GM23248 (cell line): ENCODE results near the gene GRK6. TPM values are rescaled to one million over a fixed set of nuclear protein-coding genes. Genes with fewer than 3 reads are reported as not detected.

Source experiments
- DNase-seq: peaks from one replicate; pipeline ENCODE4 v3.0.0-alpha.2; 2015
- H2AFZ ChIP-seq: fragments of 200-600 bp; sonication (generic); 2 replicates; pipeline ENCODE4 v1.6.1; 2016; ENCODE audit warnings: antibody characterized with exemption
- H3F3A ChIP-seq: fragments of 200-600 bp; sonication (generic); 2 replicates; pipeline ENCODE4 v1.6.1; 2016; ENCODE audit warnings: mild to moderate bottlenecking, antibody characterized with exemption, mixed run types; ENCODE audit not compliant: insufficient read depth
- H3K27ac ChIP-seq: fragments of 200-600 bp; sonication (generic); 2 replicates; pipeline ENCODE4 v1.5.1; 2016; ENCODE audit warnings: mild to moderate bottlenecking
- H3K27me3 ChIP-seq: fragments of 200-600 bp; sonication (generic); replicated peaks from 2 replicates; pipeline ENCODE4 v1.6.1; 2016; ENCODE audit warnings: mild to moderate bottlenecking; ENCODE audit not compliant: insufficient read depth
- H3K36me3 ChIP-seq: fragments of 200-600 bp; sonication (generic); 2 replicates; pipeline ENCODE4 v1.6.1; 2016; ENCODE audit warnings: low read depth, mild to moderate bottlenecking
- H3K4me1 ChIP-seq: fragments of 200-600 bp; sonication (generic); 2 replicates; pipeline ENCODE4 v1.6.1; 2016; ENCODE audit warnings: mild to moderate bottlenecking; ENCODE audit not compliant: insufficient read depth
- H3K4me2 ChIP-seq: fragments of 200-600 bp; sonication (generic); one replicate; pipeline ENCODE4 v1.6.1; 2016; ENCODE audit warnings: mild to moderate bottlenecking; ENCODE audit not compliant: unreplicated experiment
- H3K4me3 ChIP-seq: fragments of 200-600 bp; sonication (generic); 2 replicates; pipeline ENCODE4 v1.5.1; 2016; ENCODE audit warnings: mild to moderate bottlenecking
- H3K79me2 ChIP-seq: fragments of 200-600 bp; sonication (generic); 2 replicates; pipeline ENCODE4 v1.6.1; 2016; ENCODE audit warnings: mild to moderate bottlenecking; ENCODE audit not compliant: insufficient read depth
- H3K9ac ChIP-seq: fragments of 200-600 bp; sonication (generic); 2 replicates; pipeline ENCODE4 v1.6.1; 2016; ENCODE audit warnings: mild to moderate bottlenecking
- H3K9me2 ChIP-seq: fragments of 200-600 bp; sonication (generic); 2 replicates; pipeline ENCODE4 v1.6.1; 2016; ENCODE audit warnings: mixed run types, mild to moderate bottlenecking, moderate library complexity; ENCODE audit not compliant: insufficient read depth
- H3K9me3 ChIP-seq: fragments of 200-600 bp; sonication (generic); one replicate; pipeline ENCODE4 v1.6.1; 2017; ENCODE audit warnings: low read depth
- H4K20me1 ChIP-seq: fragments of 200-600 bp; sonication (generic); 2 replicates; pipeline ENCODE4 v1.6.0; 2016; ENCODE audit not compliant: insufficient read depth
- EZH2 ChIP-seq: fragments of 200-600 bp; sonication (generic); IDR thresholded peaks from 2 replicates; pipeline ENCODE4 v1.6.1; 2018; ENCODE audit warnings: antibody characterized with exemption, mild to moderate bottlenecking; ENCODE audit not compliant: insufficient read depth, poor library complexity, severe bottlenecking
- EZH2phosphoT487 ChIP-seq: fragments of 200-600 bp; sonication (generic); IDR thresholded peaks from 2 replicates; pipeline ENCODE4 v1.6.1; 2018; ENCODE audit warnings: antibody characterized with exemption, moderate library complexity, mild to moderate bottlenecking, low read depth; ENCODE audit not compliant: insufficient read depth
- WGBS, 2 experiments: methylation state at CpG; one replicate each; pipeline ENCODE4 v1.1.6; 2015 to 2017; ENCODE audit warnings: low lambda C conversion rate in 2 of 2, low coverage in 1 of 2; ENCODE audit errors: missing lambda C conversion rate in 2 of 2; 5-methylcytosine and 5-hydroxymethylcytosine counted together
- in situ Hi-C: fragments of 300-500 bp; cut with MboI; formaldehyde crosslinking; loops from 2 replicates; pipeline ENCODE4 v1.15.0; 2020
- polyA plus RNA-seq: library from polyadenylated mRNA; unstranded; fragments of >200 nt; fragmentation: Nextera tagmentation; extraction: Ambion mirVana; gene quantifications from 2 replicates; pipeline ENCODE4 v1.2.1, GENCODE V29; 2016
- total RNA-seq: library from RNA; depleted of rRNA; stranded (reverse); fragments of >200 nt; shearing (Covaris generic); gene quantifications from 2 replicates; pipeline ENCODE4 v1.2.3, GENCODE V29; 2014

Gene GRK6
- total and polyA plus RNA-seq, 2 experiments from 2014 or later: 7.7 to 30.4 TPM

DNA sequence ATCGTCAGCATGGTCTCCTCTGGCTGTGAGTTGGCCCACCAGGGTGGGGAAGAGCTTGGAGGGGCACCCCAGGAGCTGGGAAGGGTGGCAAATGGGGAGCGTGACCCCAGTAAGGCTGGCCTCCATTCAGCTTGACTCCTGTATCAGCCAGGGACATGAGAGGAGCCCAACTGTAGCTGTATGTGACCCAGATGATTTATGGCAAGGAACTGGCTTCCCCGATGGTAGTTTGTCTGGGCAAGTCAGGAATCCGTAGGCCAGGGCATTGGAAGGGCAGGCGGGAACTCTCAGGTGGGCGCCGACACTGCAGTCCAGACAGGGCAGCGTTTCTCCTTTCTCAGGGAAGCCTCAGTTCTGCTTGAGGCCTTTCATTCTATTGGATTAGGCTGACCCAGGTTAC, 39.9 kb upstream of the GRK6 start:
- H3K36me3 ChIP-seq: no peaks in the 10 kb centered on the region
- no peak overlapping the region for H3K4me2 ChIP-seq
- no peaks in the 10 kb centered on the region for H3K79me2 ChIP-seq
- H3K9me3 ChIP-seq: no peaks in the 10 kb centered on the region
- H3K27me3 ChIP-seq: peaks cover 30% of the 10 kb centered on the region
- no peak overlapping the region for H3K4me3 ChIP-seq
- H3F3A ChIP-seq: peaks cover 23% of the 10 kb centered on the region
- no peak for DNase-seq
- in situ Hi-C loops: no loop called here
- H2AFZ ChIP-seq: no peak overlapping the region
- 69 to 74% methylated on average over 8 of the region's 8 CpGs for WGBS, 2 experiments
- no peaks in the 10 kb centered on the region for H3K9me2 ChIP-seq
- peaks cover 15% of the 10 kb centered on the region for H3K4me1 ChIP-seq
- no peak overlapping the region for H3K27ac ChIP-seq
- H3K9ac ChIP-seq: no peak overlapping the region
- no peak for TF ChIP-seq EZH2
- TF ChIP-seq EZH2phosphoT487: no peak
- H4K20me1 ChIP-seq: no peaks in the 10 kb centered on the region

DNA sequence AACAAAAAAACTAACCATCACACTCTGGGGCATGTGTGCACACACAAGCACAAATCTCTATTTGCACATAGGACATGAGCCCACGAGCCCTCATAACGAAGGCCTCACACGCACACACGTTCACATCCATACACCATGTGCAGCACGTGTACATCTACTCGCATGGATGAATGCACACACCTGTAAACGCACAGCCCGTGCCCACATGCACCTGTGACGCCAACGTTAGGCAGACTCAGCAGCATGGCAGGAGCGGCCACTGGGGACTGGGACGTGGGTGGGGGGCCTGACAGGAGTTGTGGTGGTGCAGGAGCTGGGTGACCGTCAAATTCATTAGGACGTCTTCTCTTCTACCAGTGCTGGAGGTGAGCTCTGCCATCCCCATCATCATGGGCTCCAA, 39.1 kb upstream of the GRK6 start:
- H3K9ac ChIP-seq: no peak overlapping the region
- DNase-seq: no peak
- H3K27ac ChIP-seq: no peak overlapping the region
- no peaks in the 10 kb centered on the region for H3K9me3 ChIP-seq
- WGBS, 2 experiments: 73 to 82% methylated on average over 14 of the region's 14 CpGs
- no peak for TF ChIP-seq EZH2
- TF ChIP-seq EZH2phosphoT487: no peak
- H3K9me2 ChIP-seq: no peaks in the 10 kb centered on the region
- no peak overlapping the region for H3K4me3 ChIP-seq
- no peak overlapping the region for H2AFZ ChIP-seq
- H4K20me1 ChIP-seq: no peaks in the 10 kb centered on the region
- peaks cover 15% of the 10 kb centered on the region for H3K4me1 ChIP-seq
- in situ Hi-C loops: no loop called here
- peaks cover 23% of the 10 kb centered on the region for H3F3A ChIP-seq
- H3K4me2 ChIP-seq: no peak overlapping the region
- H3K36me3 ChIP-seq: no peaks in the 10 kb centered on the region
- peaks cover 28% of the 10 kb centered on the region for H3K27me3 ChIP-seq
- no peaks in the 10 kb centered on the region for H3K79me2 ChIP-seq

- in situ Hi-C loops: no loop called here
- H3K9me2 ChIP-seq: no peaks in the 10 kb centered on the region
- H3K9me3 ChIP-seq: no peaks in the 10 kb centered on the region
- no peaks in the 10 kb centered on the region for H3K36me3 ChIP-seq
- H3K9ac ChIP-seq: peak overlapping the region; percentile 29; the same call in 1 of the 2 replicates
- peaks cover 23% of the 10 kb centered on the region for H3F3A ChIP-seq
- TF ChIP-seq EZH2 (no peak), EZH2phosphoT487 (no peak)
- H3K27ac ChIP-seq: no peak overlapping the region
- H3K4me2 ChIP-seq: peak overlapping the region; percentile 21
- no peak overlapping the region for H3K4me3 ChIP-seq
- no peaks in the 10 kb centered on the region for H3K79me2 ChIP-seq
- peaks cover 16% of the 10 kb centered on the region for H3K27me3 ChIP-seq
- H2AFZ ChIP-seq: no peak overlapping the region
- WGBS, 2 experiments: 94% methylated on average over 10 of the region's 10 CpGs
- no peaks in the 10 kb centered on the region for H4K20me1 ChIP-seq
- DNase-seq: no peak
- H3K4me1 ChIP-seq: peaks cover 15% of the 10 kb centered on the region
These were observed 37.9 kb upstream of the GRK6 start for GRCh38 chr5:177388521-177389052.

GRCh38 chr5:177389241-177390169, 37.0 kb upstream of the GRK6 start:
- in situ Hi-C loops: loop anchor here (10.0 kb wide), 1 partner anchor 65 kb away; no protein-coding TSS in a partner anchor
- Histone ChIP-seq H3F3A (peaks cover 23% of the 10 kb centered on the region), H3K9me2 (no peaks in the 10 kb centered on the region), H3K9me3 (no peaks in the 10 kb centered on the region), H3K4me1 (peaks cover 15% of the 10 kb centered on the region), H3K36me3 (no peaks in the 10 kb centered on the region), H3K9ac (peak overlapping the region; percentile 62), H3K4me2 (peak overlapping the region; percentile 68), H3K27me3 (peaks cover 9% of the 10 kb centered on the region; the same call in 1 of the 2 replicates), H3K79me2 (no peaks in the 10 kb centered on the region), H3K27ac (peak overlapping the region; percentile 82), H3K4me3 (peak overlapping the region; percentile 27; the same call in 1 of the 2 replicates), H2AFZ (0 out of 2 replicates have a peak overlapping the region, but pooled peaks have one; percentile 8), H4K20me1 (no peaks in the 10 kb centered on the region)
- 17 to 22% methylated on average over 21 of the region's 21 CpGs for WGBS, 2 experiments
- TF ChIP-seq EZH2phosphoT487: no peak
- peak; percentile 97 for DNase-seq
